K562 treated with DMSO at 1 percent for 48 hours (cell line): ENCODE data around the gene AKAP12. TPM values are rescaled to one million over a fixed set of nuclear protein-coding genes. Genes with fewer than 3 reads are reported as not detected.

Source experiments
- total RNA-seq: library from RNA; unstranded; fragments of 300-600 nt; gene quantifications from 2 replicates; pipeline ENCODE4 v1.2.3, GENCODE V29; 2022; ENCODE audit warnings: low replicate concordance; ENCODE audit errors: extremely low read depth

The AKAP12 gene, protein sequence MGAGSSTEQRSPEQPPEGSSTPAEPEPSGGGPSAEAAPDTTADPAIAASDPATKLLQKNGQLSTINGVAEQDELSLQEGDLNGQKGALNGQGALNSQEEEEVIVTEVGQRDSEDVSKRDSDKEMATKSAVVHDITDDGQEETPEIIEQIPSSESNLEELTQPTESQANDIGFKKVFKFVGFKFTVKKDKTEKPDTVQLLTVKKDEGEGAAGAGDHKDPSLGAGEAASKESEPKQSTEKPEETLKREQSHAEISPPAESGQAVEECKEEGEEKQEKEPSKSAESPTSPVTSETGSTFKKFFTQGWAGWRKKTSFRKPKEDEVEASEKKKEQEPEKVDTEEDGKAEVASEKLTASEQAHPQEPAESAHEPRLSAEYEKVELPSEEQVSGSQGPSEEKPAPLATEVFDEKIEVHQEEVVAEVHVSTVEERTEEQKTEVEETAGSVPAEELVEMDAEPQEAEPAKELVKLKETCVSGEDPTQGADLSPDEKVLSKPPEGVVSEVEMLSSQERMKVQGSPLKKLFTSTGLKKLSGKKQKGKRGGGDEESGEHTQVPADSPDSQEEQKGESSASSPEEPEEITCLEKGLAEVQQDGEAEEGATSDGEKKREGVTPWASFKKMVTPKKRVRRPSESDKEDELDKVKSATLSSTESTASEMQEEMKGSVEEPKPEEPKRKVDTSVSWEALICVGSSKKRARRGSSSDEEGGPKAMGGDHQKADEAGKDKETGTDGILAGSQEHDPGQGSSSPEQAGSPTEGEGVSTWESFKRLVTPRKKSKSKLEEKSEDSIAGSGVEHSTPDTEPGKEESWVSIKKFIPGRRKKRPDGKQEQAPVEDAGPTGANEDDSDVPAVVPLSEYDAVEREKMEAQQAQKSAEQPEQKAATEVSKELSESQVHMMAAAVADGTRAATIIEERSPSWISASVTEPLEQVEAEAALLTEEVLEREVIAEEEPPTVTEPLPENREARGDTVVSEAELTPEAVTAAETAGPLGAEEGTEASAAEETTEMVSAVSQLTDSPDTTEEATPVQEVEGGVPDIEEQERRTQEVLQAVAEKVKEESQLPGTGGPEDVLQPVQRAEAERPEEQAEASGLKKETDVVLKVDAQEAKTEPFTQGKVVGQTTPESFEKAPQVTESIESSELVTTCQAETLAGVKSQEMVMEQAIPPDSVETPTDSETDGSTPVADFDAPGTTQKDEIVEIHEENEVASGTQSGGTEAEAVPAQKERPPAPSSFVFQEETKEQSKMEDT (N-terminal part only)
- total RNA-seq: not detected in 2 replicates

DNA sequence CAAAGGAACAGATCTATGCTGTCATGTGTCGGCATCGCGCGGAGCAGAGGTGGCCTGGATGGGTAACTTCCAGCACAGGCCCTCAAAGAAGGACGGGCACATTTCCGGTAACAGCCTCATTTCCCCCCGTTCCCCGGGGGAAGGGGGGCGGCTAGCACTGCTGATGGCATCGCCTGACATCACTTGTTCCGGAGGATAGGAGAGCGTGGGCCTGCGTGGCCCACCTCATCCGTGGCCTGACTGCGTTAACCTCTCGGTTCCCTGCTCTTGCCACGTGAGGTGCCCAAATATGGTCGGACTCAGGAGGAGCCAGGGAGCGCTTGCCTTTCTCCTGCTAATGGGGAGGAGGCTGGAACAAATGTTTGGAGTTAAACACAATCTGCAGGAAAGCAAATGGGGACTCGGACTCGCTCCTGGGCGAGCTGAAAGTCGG, at the start of gene AKAP12:
Gene AKAP12, plus strand, starts transcription at position 365 of the 433 bp plus-strand sequence. CDS start 596 bp downstream, outside the sequence.

GRCh38 chr6:151391471-151392413, 152.0 kb downstream of the AKAP12 start, which contains the start of gene ZBTB2:
TSS of gene ZBTB2 (minus strand) at chr6:151391559. CDS start at chr6:151373637, 17,922 bp downstream.

Other genes with a start within 250 kb of the AKAP12 start
- gene ZBTB2, start 151.6 kb downstream of the AKAP12 start, total RNA-seq: not detected in 2 replicates
- not detected in 2 replicates for gene RMND1, start 212.2 kb downstream of the AKAP12 start, total RNA-seq